ENCODE data around the gene IAPP. TPM values are rescaled to one million over a fixed set of nuclear protein-coding genes. Genes with fewer than 3 reads are reported as not detected.

Gene IAPP
- total and polyA plus RNA-seq, 9 of the 15 experiments (the other 6 are each of a cell fraction or from before 2014, with no cell fraction given): not detected

- no peak for TF ChIP-seq ZBTB43 (CRISPR knock-in tag; IDR thresholded peaks at IDR 0.05)
- no peak for TF ChIP-seq CEBPZ (IDR thresholded peaks at IDR 0.05; ENCODE audit: borderline replicate concordance, low read depth, low read length)
- TF ChIP-seq CHCHD3 (CRISPR knock-in tag; IDR thresholded peaks at IDR 0.05): no peak
- TF ChIP-seq ZNF644 (tag; IDR thresholded peaks at IDR 0.05; ENCODE audit: low read depth): peak; percentile 31; the same call in 1 of the 2 replicates
- TF ChIP-seq SP2 (IDR thresholded peaks at IDR 0.05; ENCODE audit: extremely low read depth, low read depth, low read length, poor library complexity, severe bottlenecking): no peak
- no peak for TF ChIP-seq ZNF583 (CRISPR knock-in tag; IDR thresholded peaks at IDR 0.05)
- TF ChIP-seq ZFPM2 (CRISPR knock-in tag; IDR thresholded peaks at IDR 0.05): no peak
- no peak for TF ChIP-seq ZNF431 (CRISPR knock-in tag; IDR thresholded peaks at IDR 0.05)
- no peak for TF ChIP-seq MLX (CRISPR knock-in tag; conservative IDR thresholded peaks at IDR 0.05)
- no peak for TF ChIP-seq GTF2E2 (tag; IDR thresholded peaks at IDR 0.05)
- no peak for TF ChIP-seq ZC3H4 (CRISPR knock-in tag; IDR thresholded peaks at IDR 0.05; ENCODE audit: borderline replicate concordance)
- no peak for TF ChIP-seq RNF219 (CRISPR knock-in tag; IDR thresholded peaks at IDR 0.05)
- TF ChIP-seq PYGO2 (tag; IDR thresholded peaks at IDR 0.05): no peak
- TF ChIP-seq MCM2 (IDR thresholded peaks at IDR 0.05; ENCODE audit: low read depth): no peak
- TF ChIP-seq ZNF75A (CRISPR knock-in tag; IDR thresholded peaks at IDR 0.05): no peak
- no peak for TF ChIP-seq ZBTB26 (CRISPR knock-in tag; IDR thresholded peaks at IDR 0.05)
- no peak for TF ChIP-seq USF2 (CRISPR knock-in tag; IDR thresholded peaks at IDR 0.05)
- no peak for TF ChIP-seq HNRNPUL1 (IDR thresholded peaks at IDR 0.05; ENCODE audit: low read length)
- no peak for TF ChIP-seq ADNP (tag; IDR thresholded peaks at IDR 0.05)
- TF ChIP-seq FOSL1 (tag; conservative IDR thresholded peaks at IDR 0.05): no peak
These were observed 21.7 kb upstream of the IAPP start (continued) for GRCh38 chr12:21350975-21351374.
